Skeletal muscle tissue (tissue), 4 donors: ENCODE measurements around the gene ANKRD35. TPM values are rescaled to one million over a fixed set of nuclear protein-coding genes. Genes with fewer than 3 reads are reported as not detected.
A peak's percentile ranks its signal among the peaks of the same experiment; 100 is the strongest.

Source experiments
- H3K27ac ChIP-seq: one replicate; pipeline ENCODE4 v1.7.0; 2013; ENCODE audit warnings: mild to moderate bottlenecking, low read depth, low read length, inconsistent platforms
- H3K27me3 ChIP-seq, 3 donors: one replicate each; pipeline ENCODE4 v1.7.0; 2013; ENCODE audit warnings: low read length in 3 of 3; ENCODE audit not compliant: control insufficient read depth in 3 of 3, insufficient read depth in 3 of 3
- H3K36me3 ChIP-seq, 3 donors: one replicate each; pipeline ENCODE4 v1.7.0; 2013; ENCODE audit warnings: low read length in 3 of 3; ENCODE audit not compliant: control insufficient read depth in 3 of 3, insufficient read depth in 3 of 3
- H3K4me1 ChIP-seq, 3 donors: one replicate each; pipeline ENCODE4 v1.7.0; 2013; ENCODE audit warnings: low read length in 3 of 3, mild to moderate bottlenecking in 3 of 3; ENCODE audit not compliant: control insufficient read depth in 3 of 3, insufficient read depth in 3 of 3
- H3K4me3 ChIP-seq, 3 donors: one replicate each; pipeline ENCODE4 v1.7.0; 2013; ENCODE audit warnings: low read length in 3 of 3
- H3K9ac ChIP-seq, 3 donors: one replicate each; pipeline ENCODE4 v1.7.0; 2013; ENCODE audit warnings: low read length in 3 of 3, mild to moderate bottlenecking in 3 of 3, moderate library complexity in 2 of 3, low read depth in 1 of 3
- H3K9me3 ChIP-seq, 3 donors: one replicate each; pipeline ENCODE4 v1.7.0; 2013; ENCODE audit warnings: low read length in 3 of 3; ENCODE audit not compliant: control insufficient read depth in 3 of 3
- total RNA-seq: library from RNA; depleted of rRNA; stranded (reverse); fragments of >200 nt; gene quantifications from one replicate; pipeline ENCODE4 v1.2.3, GENCODE V29; 2014
- donor health status: Osteomylitis.

Gene ANKRD35
- total RNA-seq, 1 donor from 2014 or later: 1.6 TPM

DNA sequence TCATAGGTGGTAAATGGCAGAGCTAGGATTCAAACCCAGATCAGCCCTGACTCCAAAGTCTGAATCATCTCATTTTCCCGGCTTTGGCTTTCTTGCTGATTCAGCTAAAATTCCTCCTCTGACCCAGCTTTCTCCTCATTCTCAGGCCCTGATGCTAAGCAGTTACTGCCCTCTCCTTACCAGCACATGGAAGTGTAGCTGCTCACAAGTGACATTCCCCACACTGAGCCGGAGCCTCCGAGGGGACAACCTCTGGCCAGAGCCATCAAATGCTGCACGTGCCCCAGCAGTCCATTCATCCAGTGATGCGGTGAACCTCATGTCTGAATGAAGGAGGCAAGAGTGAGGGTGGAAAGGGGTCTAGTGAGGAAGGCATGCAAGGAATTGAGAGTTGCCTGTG lies 13.1 kb upstream of the ANKRD35 start:
- H3K4me1 ChIP-seq: no peaks in the 10 kb centered on the region
- no peak overlapping the region for H3K27ac ChIP-seq
- no peaks in the 10 kb centered on the region for H3K9me3 ChIP-seq
- H3K36me3 ChIP-seq: peaks cover 0 to 4% (median 0%) of the 10 kb centered on the region in 3 donors
- no peak overlapping the region for H3K9ac ChIP-seq
- no peaks in the 10 kb centered on the region for H3K27me3 ChIP-seq
- H3K4me3 ChIP-seq: no peak overlapping the region

DNA sequence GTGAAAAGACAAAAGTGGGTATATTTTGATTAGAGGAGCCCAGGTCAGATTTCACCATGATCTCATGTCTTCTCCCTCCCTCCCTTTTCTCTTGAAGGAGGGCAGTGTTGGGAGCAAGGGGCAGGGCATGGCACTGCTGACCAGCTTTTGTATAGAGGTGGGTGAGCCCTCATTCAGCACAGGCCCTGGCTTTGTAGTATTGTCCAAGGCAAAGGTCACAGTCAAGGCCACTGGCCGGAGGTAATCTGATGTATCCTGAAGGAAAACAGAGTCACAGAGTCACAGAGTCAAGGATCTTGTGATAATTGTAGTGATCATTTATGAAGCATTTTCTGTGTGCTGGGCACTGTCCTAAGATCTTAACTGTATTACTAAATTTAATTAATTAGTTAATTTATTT lies 12.3 kb upstream of the ANKRD35 start:
- H3K9me3 ChIP-seq: no peaks in the 10 kb centered on the region
- no peak overlapping the region for H3K4me3 ChIP-seq
- H3K4me1 ChIP-seq: peaks cover 0 to 1% (median 0%) of the 10 kb centered on the region in 3 donors
- no peak overlapping the region for H3K9ac ChIP-seq
- peaks cover 0 to 4% (median 0%) of the 10 kb centered on the region in 3 donors for H3K36me3 ChIP-seq
- no peak overlapping the region for H3K27ac ChIP-seq
- H3K27me3 ChIP-seq: no peaks in the 10 kb centered on the region

DNA sequence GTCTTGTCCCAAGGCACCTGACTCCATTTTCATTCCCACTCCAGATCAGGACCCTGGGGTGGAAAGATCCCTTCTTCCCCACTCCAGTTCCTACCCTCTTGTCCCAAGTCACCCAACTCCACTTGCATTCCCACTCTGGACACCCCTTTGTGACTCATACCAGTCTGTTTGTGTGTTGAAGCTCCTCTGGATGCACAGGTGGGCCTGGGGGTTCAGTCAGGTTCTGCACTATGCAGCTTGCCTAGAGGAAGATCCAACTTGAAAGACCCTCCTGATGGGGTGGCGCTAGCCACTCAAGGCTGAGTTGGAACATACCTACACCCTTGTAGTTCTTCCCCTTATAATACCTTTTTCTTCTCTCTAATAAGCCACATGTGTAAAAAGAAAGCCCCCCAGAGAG lies 9.8 kb upstream of the ANKRD35 start:
- H3K36me3 ChIP-seq: peaks cover 0 to 4% (median 0%) of the 10 kb centered on the region in 3 donors
- no peak overlapping the region for H3K9ac ChIP-seq
- H3K4me1 ChIP-seq: peaks cover 11 to 22% (median 19%) of the 10 kb centered on the region in 3 donors
- H3K27ac ChIP-seq: no peak overlapping the region
- no peaks in the 10 kb centered on the region for H3K27me3 ChIP-seq
- no peaks in the 10 kb centered on the region for H3K9me3 ChIP-seq
- H3K4me3 ChIP-seq: no peak overlapping the region

DNA sequence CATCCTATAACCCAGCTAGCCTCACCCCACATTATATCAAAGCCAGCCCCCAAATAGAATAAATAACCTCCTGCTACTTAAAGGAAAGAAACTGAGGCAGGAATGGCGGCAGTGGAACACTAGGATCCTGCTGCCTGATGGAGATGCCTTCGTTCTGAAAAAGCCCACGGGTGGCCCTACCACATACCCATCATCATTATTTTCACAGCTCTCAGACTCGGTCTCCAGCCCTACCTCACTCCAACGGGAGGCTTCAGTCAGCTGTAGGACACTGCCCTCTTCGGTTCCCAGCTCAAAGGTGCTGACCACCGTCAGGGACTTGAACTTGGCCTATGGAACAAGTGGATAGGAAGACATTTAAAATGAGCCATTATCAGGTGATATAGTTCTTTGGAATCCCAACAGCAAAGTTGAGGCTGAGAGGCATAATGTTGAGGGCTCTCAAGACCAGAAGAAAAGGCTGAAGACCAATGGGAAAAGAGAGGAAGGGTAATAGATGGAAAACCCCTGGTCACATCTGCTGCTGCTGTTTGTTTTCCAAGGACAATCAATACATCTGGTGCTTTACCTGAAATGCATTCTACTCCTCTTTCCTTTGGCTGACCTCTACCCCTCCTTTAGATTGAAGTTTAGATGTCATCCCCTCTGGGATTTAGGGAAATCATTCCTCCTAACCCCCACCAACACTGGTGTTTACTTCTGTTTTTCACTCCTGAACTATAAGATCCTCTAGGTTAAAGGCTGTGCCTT lies 7.8 kb upstream of the ANKRD35 start:
- Histone ChIP-seq H3K4me1 (peaks cover 15 to 28% (median 19%) of the 10 kb centered on the region in 3 donors), H3K4me3 (no peak overlapping the region), H3K36me3 (no peaks in the 10 kb centered on the region), H3K27ac (no peak overlapping the region), H3K9me3 (no peaks in the 10 kb centered on the region), H3K9ac (no peak overlapping the region), H3K27me3 (no peaks in the 10 kb centered on the region)

GRCh38 chr1:145892486-145893087 lies 6.9 kb upstream of the ANKRD35 start:
- no peaks in the 10 kb centered on the region for H3K9me3 ChIP-seq
- H3K27me3 ChIP-seq: no peaks in the 10 kb centered on the region
- peak overlapping the region in 2 of 3 donors; percentile 62 to 74 for H3K9ac ChIP-seq
- H3K27ac ChIP-seq: peak overlapping the region; percentile 84
- no peaks in the 10 kb centered on the region for H3K36me3 ChIP-seq
- H3K4me1 ChIP-seq: peaks cover 15 to 28% (median 19%) of the 10 kb centered on the region in 3 donors
- H3K4me3 ChIP-seq: peak overlapping the region in 2 of 3 donors; percentile 34 to 65

DNA sequence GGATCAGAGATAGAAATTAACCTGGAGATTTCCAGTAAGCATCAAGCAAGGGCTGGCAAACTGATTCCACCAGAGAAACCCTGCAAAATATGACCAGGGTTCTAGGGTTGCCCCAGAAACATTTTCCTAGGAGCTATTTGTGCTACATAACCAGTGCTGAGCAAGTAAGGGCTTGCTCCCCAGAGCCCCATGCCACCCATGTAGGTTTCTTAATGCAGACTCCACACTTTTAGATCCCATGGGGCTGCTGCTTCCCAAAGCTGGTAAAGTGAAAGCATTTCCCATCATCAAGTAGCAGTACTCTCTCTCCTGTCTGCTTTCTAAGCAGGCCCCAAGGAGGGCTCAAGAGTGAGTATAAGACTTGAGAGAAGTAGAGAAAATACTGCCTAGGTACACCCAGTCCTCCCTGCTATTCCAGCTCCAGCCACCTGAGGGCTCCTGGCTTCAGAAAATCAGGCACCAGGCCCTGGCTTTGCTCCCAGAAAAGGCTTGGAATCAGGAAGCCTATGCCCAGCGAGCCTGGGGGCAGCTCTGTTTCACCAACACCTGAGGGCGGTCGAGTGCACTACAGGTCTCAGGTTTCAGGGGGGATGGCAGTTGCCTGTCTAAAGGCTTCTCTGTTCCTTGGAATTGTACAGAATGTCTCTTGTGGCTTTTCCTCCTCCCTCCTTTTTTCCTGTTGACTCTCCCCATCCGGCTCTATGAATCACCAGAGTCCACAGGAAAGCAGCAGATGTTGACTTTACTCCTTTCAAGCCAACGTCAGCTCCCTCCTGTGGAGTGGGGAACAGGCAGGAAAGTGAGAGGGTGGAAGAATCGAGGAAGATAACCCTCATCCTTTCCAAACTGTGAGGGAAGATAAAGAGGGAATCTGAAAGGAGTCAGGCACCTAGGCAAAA lies 6.2 kb upstream of the ANKRD35 start:
- H3K36me3 ChIP-seq: no peaks in the 10 kb centered on the region
- no peaks in the 10 kb centered on the region for H3K27me3 ChIP-seq
- H3K4me3 ChIP-seq: peak overlapping the region; percentile 34 to 65 (median 50)
- H3K9ac ChIP-seq: peak overlapping the region; percentile 54 to 74 (median 62)
- peak overlapping the region; percentile 84 for H3K27ac ChIP-seq
- H3K4me1 ChIP-seq: peaks cover 15 to 28% (median 19%) of the 10 kb centered on the region in 3 donors
- H3K9me3 ChIP-seq: no peaks in the 10 kb centered on the region

DNA sequence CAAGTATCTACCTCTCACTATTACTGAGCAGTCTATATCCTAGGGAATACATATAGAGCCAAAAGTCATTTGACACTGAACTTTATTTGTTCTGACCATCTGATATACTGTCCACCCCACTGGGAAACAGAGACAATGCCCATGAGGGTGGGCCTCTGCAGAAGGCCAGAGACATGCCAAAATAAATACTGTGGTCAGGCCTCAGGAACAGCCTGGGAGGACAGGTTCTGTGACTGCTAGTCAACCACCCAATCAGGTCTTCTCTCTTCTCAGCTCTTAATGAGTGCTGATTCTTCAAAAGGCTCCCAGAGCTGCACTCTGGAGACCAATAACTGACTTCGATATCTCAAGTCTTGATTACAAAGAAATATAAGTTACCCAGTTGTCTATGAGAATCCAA lies 5.5 kb upstream of the ANKRD35 start:
- H3K9ac ChIP-seq: peak overlapping the region in 2 of 3 donors; percentile 62 to 74
- peaks cover 15 to 28% (median 19%) of the 10 kb centered on the region in 3 donors for H3K4me1 ChIP-seq
- no peaks in the 10 kb centered on the region for H3K27me3 ChIP-seq
- peak overlapping the region in 1 of 3 donors; percentile 50 for H3K4me3 ChIP-seq
- peak overlapping the region; percentile 84 for H3K27ac ChIP-seq
- H3K36me3 ChIP-seq: no peaks in the 10 kb centered on the region
- no peaks in the 10 kb centered on the region for H3K9me3 ChIP-seq

GRCh38 chr1:145889722-145890121 lies 4.1 kb upstream of the ANKRD35 start:
- peaks cover 0 to 3% (median 0%) of the 10 kb centered on the region in 3 donors for H3K27me3 ChIP-seq
- H3K36me3 ChIP-seq: no peaks in the 10 kb centered on the region
- peak overlapping the region in 2 of 3 donors; percentile 55 to 61 for H3K9ac ChIP-seq
- H3K27ac ChIP-seq: no peak overlapping the region
- H3K9me3 ChIP-seq: no peaks in the 10 kb centered on the region
- peaks cover 22 to 34% (median 22%) of the 10 kb centered on the region in 3 donors for H3K4me1 ChIP-seq
- no peak overlapping the region for H3K4me3 ChIP-seq

DNA sequence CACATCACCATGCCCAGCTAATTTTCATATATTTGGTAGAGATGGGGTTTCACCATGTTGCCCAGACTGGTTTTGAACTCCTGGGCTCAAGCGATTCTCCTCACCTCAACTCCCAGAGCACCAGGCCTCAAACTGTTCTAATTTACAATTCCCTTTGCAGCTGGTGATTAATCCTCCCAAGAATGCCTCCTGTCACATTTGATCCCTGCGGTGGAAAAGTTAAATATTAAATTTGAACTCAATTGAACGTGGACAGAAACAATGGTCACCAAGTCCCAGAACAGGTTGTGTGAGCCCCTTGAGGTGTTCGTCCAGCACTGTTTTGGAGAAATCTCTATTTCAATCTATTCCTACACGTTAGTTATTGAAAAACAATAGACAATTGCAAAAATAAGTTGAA lies 2.0 kb upstream of the ANKRD35 start:
- H3K4me3 ChIP-seq: no peak overlapping the region
- H3K9me3 ChIP-seq: no peaks in the 10 kb centered on the region
- no peak overlapping the region for H3K27ac ChIP-seq
- no peak overlapping the region for H3K9ac ChIP-seq
- H3K27me3 ChIP-seq: peaks cover 0 to 3% (median 0%) of the 10 kb centered on the region in 3 donors
- H3K4me1 ChIP-seq: peaks cover 21 to 30% (median 22%) of the 10 kb centered on the region in 3 donors
- no peaks in the 10 kb centered on the region for H3K36me3 ChIP-seq
